MM.1S (cell line): ENCODE data around the gene NFKB2.

Source experiments
- DNase-seq: peaks from one replicate; pipeline ENCODE4 v3.0.0-alpha.2; 2015
- H2AFZ ChIP-seq: fragments of 300-600 bp; sonication (generic); 2 replicates; pipeline ENCODE4 v1.6.0; 2016; ENCODE audit warnings: antibody characterized with exemption, low read length
- H3F3A ChIP-seq: fragments of 300-600 bp; sonication (generic); 2 replicates; pipeline ENCODE4 v1.6.1; 2016; ENCODE audit warnings: mild to moderate bottlenecking, antibody characterized with exemption, low read length, moderate library complexity, mixed read lengths; ENCODE audit not compliant: insufficient read depth
- H3K27ac ChIP-seq: fragments of 300-600 bp; sonication (generic); 2 replicates; pipeline ENCODE4 v1.5.1; 2016; ENCODE audit warnings: mild to moderate bottlenecking, low read length
- H3K27me3 ChIP-seq: fragments of 300-600 bp; sonication (generic); replicated peaks from 2 replicates; pipeline ENCODE4 v1.6.0; 2016; ENCODE audit warnings: low read length; ENCODE audit not compliant: insufficient read depth
- H3K36me3 ChIP-seq: fragments of 300-600 bp; sonication (generic); replicated peaks from 2 replicates; pipeline ENCODE4 v1.6.1; 2016; ENCODE audit warnings: mild to moderate bottlenecking, low read length, mixed read lengths; ENCODE audit not compliant: insufficient read depth
- H3K4me1 ChIP-seq: fragments of 300-600 bp; sonication (generic); 2 replicates; pipeline ENCODE4 v1.6.1; 2016; ENCODE audit warnings: low read length, mixed read lengths
- H3K4me2 ChIP-seq: fragments of 300-600 bp; sonication (generic); 2 replicates; pipeline ENCODE4 v1.6.0; 2016; ENCODE audit warnings: low read depth, low read length
- H3K4me3 ChIP-seq: fragments of 300-600 bp; sonication (generic); 2 replicates; pipeline ENCODE4 v1.5.1; 2016; ENCODE audit warnings: low read length, mixed read lengths
- H3K79me2 ChIP-seq: fragments of 300-600 bp; sonication (generic); 2 replicates; pipeline ENCODE4 v1.6.1; 2016; ENCODE audit warnings: mixed run types, low read length, mixed read lengths
- H3K9ac ChIP-seq: fragments of 300-600 bp; sonication (generic); 2 replicates; pipeline ENCODE4 v1.6.1; 2016; ENCODE audit warnings: low read length, mixed read lengths
- H3K9me2 ChIP-seq: fragments of 300-600 bp; sonication (generic); replicated peaks from 2 replicates; pipeline ENCODE4 v1.6.1; 2016; ENCODE audit warnings: mild to moderate bottlenecking, low read length, mixed read lengths; ENCODE audit not compliant: insufficient read depth
- H3K9me3 ChIP-seq: fragments of 300-600 bp; sonication (generic); replicated peaks from 2 replicates; pipeline ENCODE4 v1.6.1; 2016; ENCODE audit warnings: mild to moderate bottlenecking, low read length, mixed read lengths; ENCODE audit not compliant: insufficient read depth
- H4K20me1 ChIP-seq: fragments of 300-600 bp; sonication (generic); 2 replicates; pipeline ENCODE4 v1.6.1; 2016; ENCODE audit warnings: mild to moderate bottlenecking, low read length, moderate library complexity, mixed read lengths; ENCODE audit not compliant: insufficient read depth
- EZH2 ChIP-seq: fragments of 300-600 bp; sonication (generic); optimal IDR thresholded peaks from 2 replicates; pipeline ENCODE3; 2017; ENCODE audit warnings: low read depth, mild to moderate bottlenecking, antibody characterized with exemption, low read length, mixed read lengths
- EZH2phosphoT487 ChIP-seq: fragments of 300-600 bp; sonication (generic); IDR thresholded peaks from 2 replicates; pipeline ENCODE4 v1.6.1; 2018; ENCODE audit warnings: antibody characterized with exemption, low read length
- TF ChIP-seq, protein P1 (sequence below): fragments of 300-600 bp; sonication (generic); IDR thresholded peaks from 2 replicates; pipeline ENCODE4 v1.5.1; 2016; ENCODE audit warnings: antibody characterized with exemption, low read length, mixed read lengths

NFKB2 gene

DNA sequence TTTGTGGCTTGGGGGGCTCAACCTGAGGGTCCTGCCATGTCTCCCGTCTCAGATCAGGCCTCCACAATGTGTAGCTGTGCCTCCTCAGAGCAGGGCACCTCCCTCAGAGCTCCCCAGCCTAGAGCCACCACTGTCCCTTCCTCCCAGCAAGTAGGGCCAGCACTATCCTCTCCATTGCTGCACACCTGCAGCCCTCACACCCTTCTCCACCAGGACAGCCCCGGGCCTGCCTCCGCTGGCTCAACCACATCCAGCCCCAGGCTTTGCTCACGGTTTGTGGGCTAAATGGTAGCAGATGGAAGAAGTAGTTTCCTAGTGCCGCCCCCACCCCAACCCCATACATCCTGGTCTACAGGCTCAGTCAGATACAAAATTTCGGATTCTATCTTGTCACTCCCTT is 10.1 kb downstream of the NFKB2 start:
- no peak overlapping the region for H3K4me2 ChIP-seq
- no peaks in the 10 kb centered on the region for H3K9me2 ChIP-seq
- H3K4me1 ChIP-seq = no peaks in the 10 kb centered on the region
- DNase-seq = no peak
- H3K79me2 ChIP-seq = peaks cover under 1% of the 10 kb centered on the region; the same call in 1 of the 2 replicates
- H3F3A ChIP-seq = peaks cover 20% of the 10 kb centered on the region; the same call in 1 of the 2 replicates
- H3K4me3 ChIP-seq = no peak overlapping the region
- no peak overlapping the region for H3K27ac ChIP-seq
- peaks cover 4% of the 10 kb centered on the region; the same call in 1 of the 2 replicates for H4K20me1 ChIP-seq
- no peak overlapping the region for H3K9ac ChIP-seq
- H3K27me3 ChIP-seq = peaks cover 34% of the 10 kb centered on the region
- no peak overlapping the region for H2AFZ ChIP-seq
- TF ChIP-seq, protein P1, sequence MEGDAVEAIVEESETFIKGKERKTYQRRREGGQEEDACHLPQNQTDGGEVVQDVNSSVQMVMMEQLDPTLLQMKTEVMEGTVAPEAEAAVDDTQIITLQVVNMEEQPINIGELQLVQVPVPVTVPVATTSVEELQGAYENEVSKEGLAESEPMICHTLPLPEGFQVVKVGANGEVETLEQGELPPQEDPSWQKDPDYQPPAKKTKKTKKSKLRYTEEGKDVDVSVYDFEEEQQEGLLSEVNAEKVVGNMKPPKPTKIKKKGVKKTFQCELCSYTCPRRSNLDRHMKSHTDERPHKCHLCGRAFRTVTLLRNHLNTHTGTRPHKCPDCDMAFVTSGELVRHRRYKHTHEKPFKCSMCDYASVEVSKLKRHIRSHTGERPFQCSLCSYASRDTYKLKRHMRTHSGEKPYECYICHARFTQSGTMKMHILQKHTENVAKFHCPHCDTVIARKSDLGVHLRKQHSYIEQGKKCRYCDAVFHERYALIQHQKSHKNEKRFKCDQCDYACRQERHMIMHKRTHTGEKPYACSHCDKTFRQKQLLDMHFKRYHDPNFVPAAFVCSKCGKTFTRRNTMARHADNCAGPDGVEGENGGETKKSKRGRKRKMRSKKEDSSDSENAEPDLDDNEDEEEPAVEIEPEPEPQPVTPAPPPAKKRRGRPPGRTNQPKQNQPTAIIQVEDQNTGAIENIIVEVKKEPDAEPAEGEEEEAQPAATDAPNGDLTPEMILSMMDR = no peak
- TF ChIP-seq EZH2phosphoT487 (no peak), EZH2 (no peak)
- H3K36me3 ChIP-seq = peaks cover 8% of the 10 kb centered on the region; the same call in 1 of the 2 replicates
- no peaks in the 10 kb centered on the region for H3K9me3 ChIP-seq

DNA sequence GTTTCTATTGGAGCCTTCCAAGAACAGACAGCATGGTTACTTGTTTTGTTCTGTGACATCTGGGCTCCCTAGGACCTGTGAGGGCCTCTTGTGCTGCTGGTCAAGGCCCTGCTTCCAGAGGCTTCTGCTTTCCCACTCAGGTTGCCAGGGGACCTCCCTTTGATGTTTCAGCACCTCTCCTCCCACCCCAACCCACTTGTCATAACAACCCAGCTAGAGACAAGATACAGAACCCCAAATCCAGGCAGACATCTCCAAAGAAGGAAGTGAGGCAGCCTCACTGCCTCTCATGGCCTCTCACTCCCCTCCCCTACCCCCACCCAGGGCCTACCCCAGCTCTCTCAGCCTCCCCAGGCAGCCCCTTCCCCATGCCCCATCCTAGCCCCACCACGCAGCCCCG is 11.3 kb downstream of the NFKB2 start:
- H3K9me3 ChIP-seq = no peaks in the 10 kb centered on the region
- no peaks in the 10 kb centered on the region for H3K9me2 ChIP-seq
- H2AFZ ChIP-seq = no peak overlapping the region
- no peak for DNase-seq
- H3K36me3 ChIP-seq = no peaks in the 10 kb centered on the region
- H3K27me3 ChIP-seq = peaks cover 46% of the 10 kb centered on the region
- no peaks in the 10 kb centered on the region for H3K4me1 ChIP-seq
- peaks cover 13% of the 10 kb centered on the region; the same call in 1 of the 2 replicates for H3F3A ChIP-seq
- no peaks in the 10 kb centered on the region for H3K79me2 ChIP-seq
- H3K27ac ChIP-seq = no peak overlapping the region
- no peaks in the 10 kb centered on the region for H4K20me1 ChIP-seq
- H3K4me2 ChIP-seq = no peak overlapping the region
- H3K4me3 ChIP-seq = no peak overlapping the region
- no peak overlapping the region for H3K9ac ChIP-seq
- no peak for TF ChIP-seq EZH2
- TF ChIP-seq EZH2phosphoT487 = no peak
- TF ChIP-seq, protein P1 = no peak

DNA sequence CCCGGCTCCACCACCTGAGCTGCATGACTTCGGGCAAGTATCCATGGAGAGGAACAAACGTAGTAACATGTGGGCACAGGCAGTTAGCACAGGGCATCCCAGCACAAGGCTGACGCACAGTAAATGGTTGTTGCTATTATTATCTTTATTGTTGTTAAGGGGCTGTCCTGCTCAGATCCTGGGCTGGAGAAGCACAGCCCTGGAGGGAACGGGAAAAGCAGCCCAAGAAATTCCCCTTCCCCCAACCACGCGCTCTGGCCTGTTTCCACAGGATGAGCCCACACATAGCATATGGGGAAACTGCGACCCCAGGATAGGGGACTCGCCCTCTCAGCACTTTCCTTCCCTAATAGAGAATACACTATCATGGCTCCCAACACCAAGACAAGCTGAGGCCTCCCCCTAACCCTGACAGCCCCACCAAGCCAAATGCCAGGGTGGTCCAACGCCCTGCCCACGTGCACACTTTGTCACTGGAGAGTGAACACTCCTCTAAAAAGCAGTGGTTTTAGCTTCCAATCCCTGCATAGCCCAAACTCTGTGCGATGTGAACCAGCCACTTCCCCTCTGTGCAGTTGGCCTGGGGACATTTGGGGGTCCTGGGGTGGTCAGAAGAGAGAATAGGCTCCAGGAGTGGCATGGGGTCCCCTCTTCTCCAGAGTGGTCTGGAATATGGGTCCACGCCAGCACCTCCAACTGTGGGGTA is 12.1 kb downstream of the NFKB2 start:
- H3K4me1 ChIP-seq = no peaks in the 10 kb centered on the region

More for the DNA sequence above, 12.1 kb downstream of the NFKB2 start:
- H3K9ac ChIP-seq = no peak overlapping the region
- H3K4me2 ChIP-seq = no peak overlapping the region
- H3K9me3 ChIP-seq = no peaks in the 10 kb centered on the region
- no peak overlapping the region for H3K4me3 ChIP-seq
- no peaks in the 10 kb centered on the region for H3K36me3 ChIP-seq
- H3F3A ChIP-seq = peaks cover 13% of the 10 kb centered on the region; the same call in 1 of the 2 replicates
- no peak overlapping the region for H3K27ac ChIP-seq
- peaks cover 54% of the 10 kb centered on the region for H3K27me3 ChIP-seq
- no peaks in the 10 kb centered on the region for H4K20me1 ChIP-seq
- no peak overlapping the region for H2AFZ ChIP-seq
- DNase-seq = no peak
- no peaks in the 10 kb centered on the region for H3K9me2 ChIP-seq
- TF ChIP-seq, protein P1 = no peak
- TF ChIP-seq EZH2phosphoT487 (no peak), EZH2 (no peak)
- no peaks in the 10 kb centered on the region for H3K79me2 ChIP-seq
